HCT116 (cell line): ENCODE results near the gene EZH1.

Experiments
- ELF1 ChIP-seq: IDR thresholded peaks from 2 replicates; pipeline ENCODE4 v1.6.1; 2012; ENCODE audit warnings: low read depth, borderline replicate concordance
- EZH2 ChIP-seq: fragments of 200-600 bp; sonication (generic); IDR thresholded peaks from 2 replicates; pipeline ENCODE4 v1.6.1; 2017; ENCODE audit warnings: antibody characterized with exemption, mixed run types
- EZH2phosphoT487 ChIP-seq: fragments of 200-600 bp; IDR thresholded peaks from 2 replicates; pipeline ENCODE4 v1.6.1; 2018; ENCODE audit warnings: antibody characterized with exemption, borderline replicate concordance
- JUND ChIP-seq: IDR thresholded peaks from 2 replicates; pipeline ENCODE4 v1.6.1; 2012
- POLR2A ChIP-seq: IDR thresholded peaks from 2 replicates; pipeline ENCODE4 v1.7.0; 2011; ENCODE audit warnings: borderline replicate concordance; ENCODE audit not compliant: insufficient read depth, insufficient read length; ENCODE audit errors: extremely low read depth
- POLR2AphosphoS5 ChIP-seq: IDR thresholded peaks from 2 replicates; pipeline ENCODE4 v1.6.1; 2011; ENCODE audit warnings: mild to moderate bottlenecking, low read depth, low read length, moderate library complexity
- RAD21 ChIP-seq: IDR thresholded peaks from 2 replicates; pipeline ENCODE4 v1.6.1; 2012; ENCODE audit warnings: low read depth, mild to moderate bottlenecking
- ZNF274 ChIP-seq: fragments of 200-500 bp; sonication (Bioruptor generic); IDR thresholded peaks from 2 replicates; pipeline ENCODE4 v1.6.1; 2014; ENCODE audit warnings: mild to moderate bottlenecking, low read depth, low read length, inconsistent platforms
- TF ChIP-seq, protein P1 (sequence below), 3 experiments: fragments of 200-600 bp in 1 of 3; sonication (generic) in 1 of 3; IDR thresholded peaks in 2 of 3; conservative IDR thresholded peaks in 1 of 3; 2 replicates each; pipeline ENCODE4 v1.5.1; 2012 to 2017; ENCODE audit warnings: low read depth in 2 of 3, low read length in 2 of 3, antibody characterized with exemption in 1 of 3, borderline replicate concordance in 1 of 3, control low read depth in 1 of 3, mild to moderate bottlenecking in 1 of 3, mixed read lengths in 1 of 3, mixed run types in 1 of 3, moderate library complexity in 1 of 3; ENCODE audit not compliant: insufficient read depth in 1 of 3
- TF ChIP-seq, protein P2 (sequence below): IDR thresholded peaks from 2 replicates; pipeline ENCODE4 v1.6.1; 2012; ENCODE audit warnings: low read depth
- TF ChIP-seq, protein P3 (sequence below): IDR thresholded peaks from 2 replicates; pipeline ENCODE4 v1.6.1; 2011; ENCODE audit warnings: mild to moderate bottlenecking, low read length, moderate library complexity; ENCODE audit not compliant: insufficient replicate concordance; ENCODE audit errors: extremely low read depth

DNA sequence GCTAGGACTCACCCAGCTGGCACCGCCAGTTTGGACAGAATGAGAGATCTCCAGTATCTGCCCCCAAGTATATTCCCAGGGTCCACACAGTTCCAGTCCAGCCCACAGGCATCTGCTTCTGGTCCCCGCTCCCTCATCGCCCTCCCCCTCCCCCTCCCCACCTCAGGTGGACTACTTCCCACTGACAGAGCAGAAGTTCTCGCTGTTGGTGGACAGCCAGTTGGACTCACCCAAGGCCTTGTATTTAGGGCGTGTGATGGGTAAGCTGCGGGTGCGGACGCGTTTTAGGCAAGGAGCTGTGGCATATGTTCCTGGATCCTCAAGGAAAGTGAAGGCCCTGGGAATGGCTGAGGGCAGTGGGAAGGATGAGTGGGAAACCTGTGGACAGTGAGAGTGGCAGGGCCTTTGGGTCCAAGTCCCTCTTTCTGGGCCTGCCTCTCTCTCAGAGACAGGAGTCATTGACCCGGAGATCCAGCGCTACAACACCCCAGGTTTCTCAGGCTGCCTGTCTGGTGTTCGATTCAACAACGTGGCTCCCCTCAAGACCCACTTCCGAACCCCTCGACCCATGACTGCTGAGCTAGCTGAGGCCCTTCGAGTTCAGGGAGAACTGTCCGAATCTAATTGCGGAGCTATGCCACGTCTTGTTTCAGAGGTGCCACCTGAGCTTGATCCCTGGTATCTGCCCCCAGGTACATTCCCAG, 47.6 kb downstream of the EZH1 start:
- TF ChIP-seq, protein P1, sequence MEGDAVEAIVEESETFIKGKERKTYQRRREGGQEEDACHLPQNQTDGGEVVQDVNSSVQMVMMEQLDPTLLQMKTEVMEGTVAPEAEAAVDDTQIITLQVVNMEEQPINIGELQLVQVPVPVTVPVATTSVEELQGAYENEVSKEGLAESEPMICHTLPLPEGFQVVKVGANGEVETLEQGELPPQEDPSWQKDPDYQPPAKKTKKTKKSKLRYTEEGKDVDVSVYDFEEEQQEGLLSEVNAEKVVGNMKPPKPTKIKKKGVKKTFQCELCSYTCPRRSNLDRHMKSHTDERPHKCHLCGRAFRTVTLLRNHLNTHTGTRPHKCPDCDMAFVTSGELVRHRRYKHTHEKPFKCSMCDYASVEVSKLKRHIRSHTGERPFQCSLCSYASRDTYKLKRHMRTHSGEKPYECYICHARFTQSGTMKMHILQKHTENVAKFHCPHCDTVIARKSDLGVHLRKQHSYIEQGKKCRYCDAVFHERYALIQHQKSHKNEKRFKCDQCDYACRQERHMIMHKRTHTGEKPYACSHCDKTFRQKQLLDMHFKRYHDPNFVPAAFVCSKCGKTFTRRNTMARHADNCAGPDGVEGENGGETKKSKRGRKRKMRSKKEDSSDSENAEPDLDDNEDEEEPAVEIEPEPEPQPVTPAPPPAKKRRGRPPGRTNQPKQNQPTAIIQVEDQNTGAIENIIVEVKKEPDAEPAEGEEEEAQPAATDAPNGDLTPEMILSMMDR (IDR thresholded peaks at IDR 0.05 in 2 of 3, conservative IDR thresholded peaks at IDR 0.05 in 1 of 3; ENCODE audit: borderline replicate concordance in 1 of 3, insufficient read depth in 1 of 3, low read depth in 2 of 3, low read length in 2 of 3), result no peak
- TF ChIP-seq POLR2A (no peak), JUND (no peak), ZNF274 (no peak), EZH2 (no peak), RAD21 (no peak), ELF1 (no peak), POLR2AphosphoS5 (no peak), EZH2phosphoT487 (no peak)
- TF ChIP-seq, protein P2, sequence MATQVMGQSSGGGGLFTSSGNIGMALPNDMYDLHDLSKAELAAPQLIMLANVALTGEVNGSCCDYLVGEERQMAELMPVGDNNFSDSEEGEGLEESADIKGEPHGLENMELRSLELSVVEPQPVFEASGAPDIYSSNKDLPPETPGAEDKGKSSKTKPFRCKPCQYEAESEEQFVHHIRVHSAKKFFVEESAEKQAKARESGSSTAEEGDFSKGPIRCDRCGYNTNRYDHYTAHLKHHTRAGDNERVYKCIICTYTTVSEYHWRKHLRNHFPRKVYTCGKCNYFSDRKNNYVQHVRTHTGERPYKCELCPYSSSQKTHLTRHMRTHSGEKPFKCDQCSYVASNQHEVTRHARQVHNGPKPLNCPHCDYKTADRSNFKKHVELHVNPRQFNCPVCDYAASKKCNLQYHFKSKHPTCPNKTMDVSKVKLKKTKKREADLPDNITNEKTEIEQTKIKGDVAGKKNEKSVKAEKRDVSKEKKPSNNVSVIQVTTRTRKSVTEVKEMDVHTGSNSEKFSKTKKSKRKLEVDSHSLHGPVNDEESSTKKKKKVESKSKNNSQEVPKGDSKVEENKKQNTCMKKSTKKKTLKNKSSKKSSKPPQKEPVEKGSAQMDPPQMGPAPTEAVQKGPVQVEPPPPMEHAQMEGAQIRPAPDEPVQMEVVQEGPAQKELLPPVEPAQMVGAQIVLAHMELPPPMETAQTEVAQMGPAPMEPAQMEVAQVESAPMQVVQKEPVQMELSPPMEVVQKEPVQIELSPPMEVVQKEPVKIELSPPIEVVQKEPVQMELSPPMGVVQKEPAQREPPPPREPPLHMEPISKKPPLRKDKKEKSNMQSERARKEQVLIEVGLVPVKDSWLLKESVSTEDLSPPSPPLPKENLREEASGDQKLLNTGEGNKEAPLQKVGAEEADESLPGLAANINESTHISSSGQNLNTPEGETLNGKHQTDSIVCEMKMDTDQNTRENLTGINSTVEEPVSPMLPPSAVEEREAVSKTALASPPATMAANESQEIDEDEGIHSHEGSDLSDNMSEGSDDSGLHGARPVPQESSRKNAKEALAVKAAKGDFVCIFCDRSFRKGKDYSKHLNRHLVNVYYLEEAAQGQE, result no peak
- TF ChIP-seq, protein P3, sequence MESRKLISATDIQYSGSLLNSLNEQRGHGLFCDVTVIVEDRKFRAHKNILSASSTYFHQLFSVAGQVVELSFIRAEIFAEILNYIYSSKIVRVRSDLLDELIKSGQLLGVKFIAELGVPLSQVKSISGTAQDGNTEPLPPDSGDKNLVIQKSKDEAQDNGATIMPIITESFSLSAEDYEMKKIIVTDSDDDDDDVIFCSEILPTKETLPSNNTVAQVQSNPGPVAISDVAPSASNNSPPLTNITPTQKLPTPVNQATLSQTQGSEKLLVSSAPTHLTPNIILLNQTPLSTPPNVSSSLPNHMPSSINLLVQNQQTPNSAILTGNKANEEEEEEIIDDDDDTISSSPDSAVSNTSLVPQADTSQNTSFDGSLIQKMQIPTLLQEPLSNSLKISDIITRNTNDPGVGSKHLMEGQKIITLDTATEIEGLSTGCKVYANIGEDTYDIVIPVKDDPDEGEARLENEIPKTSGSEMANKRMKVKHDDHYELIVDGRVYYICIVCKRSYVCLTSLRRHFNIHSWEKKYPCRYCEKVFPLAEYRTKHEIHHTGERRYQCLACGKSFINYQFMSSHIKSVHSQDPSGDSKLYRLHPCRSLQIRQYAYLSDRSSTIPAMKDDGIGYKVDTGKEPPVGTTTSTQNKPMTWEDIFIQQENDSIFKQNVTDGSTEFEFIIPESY, result no peak
